Peyer's patch (tissue), 4 donors: Measurements from ENCODE around the gene IL3RA.

Source experiments
- POLR2A ChIP-seq, 2 donors: fragments of 450-650 bp; IDR thresholded peaks; one replicate each; pipeline ENCODE4 v1.5.1; 2017; ENCODE audit warnings: antibody characterized with exemption in 2 of 2, mild to moderate bottlenecking in 2 of 2, moderate library complexity in 2 of 2
- TF ChIP-seq, protein P1 (sequence below), 6 experiments: fragments of 450-650 bp in 4 of 6; fragments of 200-600 bp in 2 of 6; sonication (generic) in 1 of 6; IDR thresholded peaks; one replicate each; pipeline ENCODE4 v1.5.1; 2017 to 2019; ENCODE audit warnings: antibody characterized with exemption in 6 of 6, mild to moderate bottlenecking in 3 of 6, moderate library complexity in 1 of 6

DNA sequence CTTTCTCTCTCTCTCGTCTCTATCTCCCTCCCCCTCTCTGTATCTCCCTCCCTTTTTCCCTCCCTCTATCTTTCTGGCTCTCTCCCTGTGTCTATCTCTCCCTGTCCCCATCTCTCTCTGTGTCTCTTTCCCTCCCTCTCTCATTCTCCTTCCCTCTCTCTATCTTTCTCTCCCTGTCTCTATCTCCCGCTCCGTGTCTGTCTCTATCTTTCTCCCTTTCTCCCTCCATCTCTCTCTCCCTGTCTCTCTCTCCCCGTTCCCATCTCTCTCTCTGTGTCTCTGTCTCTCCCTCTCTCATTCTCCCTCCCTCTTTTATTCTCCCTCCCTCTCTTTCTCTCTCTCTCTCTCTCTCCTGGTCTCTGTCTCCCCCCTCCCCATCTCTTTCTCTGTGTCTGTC lies 22.9 kb downstream of the IL3RA start:
- TF ChIP-seq, protein P1, sequence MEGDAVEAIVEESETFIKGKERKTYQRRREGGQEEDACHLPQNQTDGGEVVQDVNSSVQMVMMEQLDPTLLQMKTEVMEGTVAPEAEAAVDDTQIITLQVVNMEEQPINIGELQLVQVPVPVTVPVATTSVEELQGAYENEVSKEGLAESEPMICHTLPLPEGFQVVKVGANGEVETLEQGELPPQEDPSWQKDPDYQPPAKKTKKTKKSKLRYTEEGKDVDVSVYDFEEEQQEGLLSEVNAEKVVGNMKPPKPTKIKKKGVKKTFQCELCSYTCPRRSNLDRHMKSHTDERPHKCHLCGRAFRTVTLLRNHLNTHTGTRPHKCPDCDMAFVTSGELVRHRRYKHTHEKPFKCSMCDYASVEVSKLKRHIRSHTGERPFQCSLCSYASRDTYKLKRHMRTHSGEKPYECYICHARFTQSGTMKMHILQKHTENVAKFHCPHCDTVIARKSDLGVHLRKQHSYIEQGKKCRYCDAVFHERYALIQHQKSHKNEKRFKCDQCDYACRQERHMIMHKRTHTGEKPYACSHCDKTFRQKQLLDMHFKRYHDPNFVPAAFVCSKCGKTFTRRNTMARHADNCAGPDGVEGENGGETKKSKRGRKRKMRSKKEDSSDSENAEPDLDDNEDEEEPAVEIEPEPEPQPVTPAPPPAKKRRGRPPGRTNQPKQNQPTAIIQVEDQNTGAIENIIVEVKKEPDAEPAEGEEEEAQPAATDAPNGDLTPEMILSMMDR (IDR thresholded peaks at IDR 0.05), result no peak
- no peak for TF ChIP-seq POLR2A (IDR thresholded peaks at IDR 0.05)
